NCI-H146 treated with DMSO at 0.1 percent for 48 hours (cell line): ENCODE data around the gene GRIK1.
A peak's percentile ranks its signal among the peaks of the same experiment; 100 is the strongest.

Experiments used
- DNase-seq: peaks from one replicate; lab custom pipeline; 2025; ENCODE audit not compliant: unreplicated experiment; lab: John Stamatoyannopoulos, UW

The GRIK1 gene

GRCh38 chr21:29914326-29914725 lies 25.5 kb downstream of the GRIK1 start:
- no peak for DNase-seq

- DNase-seq = no peak
These were observed 30.2 kb downstream of the GRIK1 start for GRCh38 chr21:29909571-29909970.

GRCh38 chr21:29904359-29905282 lies 35.2 kb downstream of the GRIK1 start:
- no peak for DNase-seq

GRCh38 chr21:29896884-29897283 lies 42.9 kb downstream of the GRIK1 start:
- no peak for DNase-seq

GRCh38 chr21:29893687-29894086 lies 46.1 kb downstream of the GRIK1 start:
- DNase-seq = no peak

GRCh38 chr21:29892379-29892778 lies 47.4 kb downstream of the GRIK1 start:
- no peak for DNase-seq

- DNase-seq = no peak
These were observed 51.4 kb downstream of the GRIK1 start for GRCh38 chr21:29888437-29888836.

GRCh38 chr21:29887313-29888009 lies 52.3 kb downstream of the GRIK1 start:
- no peak for DNase-seq

GRCh38 chr21:29885491-29885890 lies 54.3 kb downstream of the GRIK1 start:
- no peak for DNase-seq

- no peak for DNase-seq
These were observed 63.9 kb downstream of the GRIK1 start for GRCh38 chr21:29875873-29876272.

GRCh38 chr21:29875036-29875716 lies 64.6 kb downstream of the GRIK1 start:
- no peak for DNase-seq

GRCh38 chr21:29873908-29874307 lies 65.9 kb downstream of the GRIK1 start:
- DNase-seq = no peak

- DNase-seq = no peak
These were observed 69.0 kb downstream of the GRIK1 start for GRCh38 chr21:29870814-29871213.

- no peak for DNase-seq
These were observed 72.0 kb downstream of the GRIK1 start for GRCh38 chr21:29867796-29868195.

- no peak for DNase-seq
These were observed 79.5 kb downstream of the GRIK1 start for GRCh38 chr21:29860346-29860745.

GRCh38 chr21:29857150-29857549 lies 82.6 kb downstream of the GRIK1 start:
- DNase-seq = no peak

GRCh38 chr21:29854795-29855194 lies 85.0 kb downstream of the GRIK1 start:
- no peak for DNase-seq

GRCh38 chr21:29851611-29852010 lies 88.2 kb downstream of the GRIK1 start:
- DNase-seq = no peak

GRCh38 chr21:29849735-29850176 lies 90.0 kb downstream of the GRIK1 start:
- DNase-seq = peak; percentile 8

- DNase-seq = no peak
These were observed 96.0 kb downstream of the GRIK1 start for GRCh38 chr21:29843804-29844203.

- no peak for DNase-seq
These were observed 105.2 kb downstream of the GRIK1 start for GRCh38 chr21:29834617-29835016.

GRCh38 chr21:29832217-29832616 lies 107.6 kb downstream of the GRIK1 start:
- no peak for DNase-seq
